Measurements from ENCODE around the gene PITRM1.

GRCh38 chr10:3190817-3191216 is 18.2 kb upstream of the PITRM1 start:
- no peak for TF ChIP-seq CTCF (IDR thresholded peaks at IDR 0.05; ENCODE audit: extremely low read depth in 1 of 2, insufficient read depth in 1 of 2, low read depth in 1 of 2, low read length in 2 of 2)
- no peak for TF ChIP-seq EZH2 (IDR thresholded peaks at IDR 0.05; ENCODE audit: borderline replicate concordance, low read depth, low read length, severe bottlenecking)
- no peak for TF ChIP-seq MAX (IDR thresholded peaks at IDR 0.05; ENCODE audit: insufficient read depth, insufficient read length)
- TF ChIP-seq GATA2 (IDR thresholded peaks at IDR 0.05; ENCODE audit: insufficient read depth, insufficient read length, low read depth, low read length), result no peak
- TF ChIP-seq POLR2A (IDR thresholded peaks at IDR 0.05; ENCODE audit: low read depth, low read length), result no peak
- no peak for TF ChIP-seq MYC (IDR thresholded peaks at IDR 0.05; ENCODE audit: low read depth, low read length)

Measured in endothelial cell of umbilical vein (primary cell).